HG02571 (cell line): ENCODE measurements around the gene HMX2.

Experiments
- ATAC-seq: cut with Tn5 transposase; IDR thresholded peaks from one replicate; pipeline ENCODE4 v1.9.1; 2021; ENCODE audit warnings: mild to moderate bottlenecking, moderate library complexity; ENCODE audit not compliant: unreplicated experiment

Gene HMX2

DNA sequence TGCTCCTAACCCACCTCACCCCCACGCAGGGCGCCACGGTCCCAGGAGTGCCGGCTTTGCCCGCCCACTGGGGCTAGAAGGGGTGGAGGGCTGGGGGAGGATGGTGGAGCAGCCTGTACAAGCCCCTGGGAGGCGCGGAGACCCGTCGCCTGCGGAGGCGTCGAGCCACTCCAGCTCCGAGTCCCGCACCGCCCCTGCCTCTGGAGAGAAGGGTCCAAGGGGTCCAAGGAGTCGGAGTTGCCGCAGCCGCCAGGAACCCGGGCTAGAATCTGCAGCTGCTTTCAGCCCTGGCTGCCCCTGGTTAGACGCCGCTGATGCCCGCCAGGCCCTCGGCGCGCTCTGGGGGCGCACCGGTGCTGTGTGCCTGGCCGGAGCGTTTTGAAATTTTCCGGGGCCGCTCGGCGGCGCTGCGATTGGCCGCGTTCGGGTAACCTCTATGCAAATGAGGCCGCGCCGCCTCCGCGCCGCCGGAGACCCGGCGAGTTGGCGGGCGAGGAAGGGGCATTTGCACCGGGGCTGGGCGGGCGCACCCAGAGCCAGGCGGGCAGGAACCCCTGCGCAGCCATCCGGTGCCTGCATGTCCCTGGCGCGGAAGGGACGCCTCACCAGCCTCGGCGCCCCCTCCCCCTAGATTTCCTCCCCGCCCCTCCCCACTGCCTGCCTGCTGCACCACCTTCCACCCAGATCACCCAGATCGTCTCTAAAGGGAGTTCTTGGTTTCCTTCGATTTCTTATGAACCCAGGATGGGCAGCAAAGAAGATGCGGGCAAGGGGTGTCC, at the start of gene HMX2:
Gene HMX2 (plus strand): TSS at position 502 of the 779 bp plus-strand sequence. CDS start 243 bp downstream, at position 745.
- no peak for ATAC-seq

DNA sequence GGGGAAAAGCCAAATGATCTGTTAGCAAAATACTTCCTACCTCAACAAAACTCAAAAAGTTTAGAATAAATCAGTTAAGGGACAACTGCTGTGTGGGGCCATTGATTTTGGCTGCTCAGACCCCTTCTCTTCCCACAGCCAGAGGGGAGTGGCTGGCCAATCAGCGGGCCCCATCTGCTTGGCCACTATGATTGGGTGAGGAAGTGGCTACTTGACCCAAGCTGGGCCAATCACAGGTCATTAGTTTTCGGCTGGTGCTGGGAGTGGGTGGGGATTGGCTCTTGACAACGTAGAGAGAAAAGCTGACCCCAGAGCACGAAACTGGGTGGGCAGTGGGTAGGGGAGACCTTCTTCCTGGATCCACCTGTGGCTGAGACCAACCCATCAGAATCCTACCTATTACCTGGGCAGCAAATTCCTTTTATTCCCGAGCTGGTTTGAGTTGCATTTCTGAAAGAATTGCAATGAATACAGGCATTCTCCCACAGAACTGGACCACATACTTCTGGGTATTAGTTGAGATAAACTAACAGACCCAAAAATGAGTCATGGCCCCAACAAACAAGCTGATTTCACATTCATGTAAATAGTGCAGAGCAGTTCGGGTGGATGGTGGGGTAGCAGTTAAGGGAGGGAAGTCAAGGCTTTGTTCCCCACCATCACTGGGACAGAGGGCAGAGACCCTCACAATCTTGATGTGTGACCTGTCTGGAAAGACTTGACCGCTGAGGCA, 47.7 kb upstream of the HMX2 start:
- ATAC-seq = no peak

DNA sequence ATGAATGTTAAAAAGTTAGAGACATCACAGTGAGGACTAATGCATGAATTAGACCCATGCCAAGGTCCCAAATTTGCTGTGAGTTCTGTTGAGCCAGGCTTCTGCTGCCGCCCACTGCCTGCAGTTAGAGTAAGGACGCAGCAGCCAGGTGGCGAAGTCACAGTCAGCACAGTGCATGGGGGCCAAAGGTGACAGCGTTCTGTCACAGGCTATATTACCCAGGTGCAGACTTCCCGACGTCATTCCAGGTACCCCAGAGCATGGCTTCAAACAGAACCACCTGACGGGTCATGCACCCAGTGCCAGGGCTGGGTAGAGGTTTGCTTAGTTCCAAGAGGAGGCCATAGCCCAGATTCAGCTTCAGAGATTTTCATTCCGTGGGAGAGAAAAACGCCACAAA, 46.1 kb upstream of the HMX2 start:
- no peak for ATAC-seq

DNA sequence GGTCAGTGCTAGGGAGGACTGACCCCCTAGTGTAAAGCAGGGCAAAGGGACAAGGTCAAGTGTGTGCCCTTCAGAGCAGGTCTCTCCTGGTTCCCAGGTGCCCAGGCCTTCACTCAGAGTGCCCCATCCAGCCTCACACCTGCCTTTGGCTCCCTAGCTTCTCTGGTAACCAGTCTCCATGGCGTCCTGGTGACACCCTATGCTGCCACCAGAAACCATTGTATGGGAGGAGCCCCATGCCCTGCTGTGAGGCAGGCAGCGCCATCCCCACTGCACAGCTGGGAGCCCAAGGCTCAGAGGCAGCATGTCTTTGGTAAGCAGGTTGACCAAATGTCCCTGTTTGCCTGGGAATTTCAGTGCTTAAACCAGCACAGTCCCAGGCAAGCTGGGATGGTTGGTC, 45.3 kb upstream of the HMX2 start:
- ATAC-seq = no peak

GRCh38 chr10:123103944-123104343, 44.0 kb upstream of the HMX2 start:
- ATAC-seq = no peak

GRCh38 chr10:123109466-123109865, 38.5 kb upstream of the HMX2 start:
- no peak for ATAC-seq

DNA sequence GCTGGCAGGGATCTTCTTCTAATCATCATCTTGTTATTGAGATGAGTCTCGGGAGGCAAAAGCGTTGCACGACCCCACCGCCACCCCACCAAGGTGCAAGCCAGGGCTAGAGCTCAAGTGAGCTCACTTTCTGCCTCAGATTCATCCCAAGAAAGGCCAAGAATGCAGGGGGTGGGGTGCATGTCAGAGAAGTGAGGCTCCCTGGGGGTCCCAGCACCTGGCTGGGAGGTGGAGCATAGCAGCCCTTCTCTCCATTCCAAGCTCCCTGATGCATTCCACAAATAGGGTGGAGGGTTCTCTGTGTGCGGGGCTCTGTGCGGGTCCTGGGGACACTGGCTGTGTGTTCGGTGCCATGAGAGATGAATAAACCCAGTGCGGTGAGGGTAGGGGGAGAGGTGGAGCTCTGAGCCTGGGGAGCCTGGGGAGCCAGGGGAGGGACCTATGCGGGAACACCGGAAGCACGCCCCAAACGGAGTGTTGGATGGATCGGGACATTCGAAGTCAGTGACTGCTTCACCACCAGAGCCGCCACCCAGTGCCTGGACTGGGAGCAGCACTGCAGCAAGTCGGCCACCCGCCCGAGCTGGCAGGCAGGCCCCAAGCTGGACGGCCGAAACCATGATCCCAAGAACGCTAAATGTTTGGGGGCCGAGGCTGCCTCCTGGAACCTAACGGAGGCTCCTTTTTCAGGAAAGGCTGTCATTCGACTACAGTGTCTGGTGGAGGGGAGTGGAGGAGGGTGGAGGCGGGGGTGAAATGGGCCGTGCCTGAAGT, 30.1 kb upstream of the HMX2 start:
- ATAC-seq = no peak

DNA sequence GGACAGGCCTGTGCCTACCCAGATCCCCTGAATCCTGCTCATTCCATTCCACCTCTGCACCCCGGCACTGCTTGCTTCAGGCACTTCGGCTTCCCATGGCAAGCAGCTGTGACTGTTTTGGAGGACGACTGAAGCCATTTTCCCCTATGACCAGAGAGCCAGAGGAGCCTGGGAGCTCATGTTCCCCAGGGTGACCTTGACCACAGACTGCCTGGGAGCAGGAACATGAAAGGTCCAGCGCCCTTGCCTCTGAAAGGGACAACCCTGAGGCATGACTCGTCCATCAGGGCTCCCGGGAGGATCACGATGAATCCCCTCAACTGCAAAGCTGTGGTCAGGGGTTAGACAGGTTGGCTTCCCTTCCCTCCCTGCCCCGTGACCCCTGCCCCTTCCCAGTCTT, 28.9 kb upstream of the HMX2 start:
- no peak for ATAC-seq

- no peak for ATAC-seq
Measured at GRCh38 chr10:123126246-123126645, 21.7 kb upstream of the HMX2 start.

DNA sequence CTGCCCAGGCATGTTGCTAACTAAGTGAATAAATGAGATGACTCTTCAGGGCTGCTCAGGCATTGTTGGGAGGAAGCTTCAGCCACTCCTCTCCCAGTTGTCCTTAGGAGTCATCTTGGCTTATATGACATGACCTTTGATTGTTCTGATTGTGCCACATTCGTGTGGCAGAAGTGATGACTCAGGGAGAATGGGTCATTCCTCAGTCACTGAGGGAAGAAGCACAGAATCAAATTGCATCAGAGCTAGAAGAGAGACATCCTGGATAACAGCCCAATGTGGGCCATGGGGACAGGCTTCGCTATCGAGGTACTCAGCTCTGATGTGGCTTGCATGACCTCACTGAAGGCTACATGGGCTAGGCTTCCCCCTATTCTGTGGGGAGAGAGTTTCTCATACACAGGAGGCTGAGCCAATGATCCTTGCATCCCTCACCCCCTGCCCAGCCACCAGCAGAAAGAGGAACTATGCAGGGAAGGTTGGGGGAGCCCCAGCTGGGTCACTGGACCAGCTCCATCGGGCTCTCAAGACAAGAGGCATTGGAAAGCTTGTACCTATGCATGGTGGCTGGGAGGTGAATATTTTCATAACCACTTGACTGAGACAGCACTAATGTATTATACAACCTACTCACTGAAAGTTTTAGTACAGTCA, 18.2 kb upstream of the HMX2 start:
- ATAC-seq = no peak

DNA sequence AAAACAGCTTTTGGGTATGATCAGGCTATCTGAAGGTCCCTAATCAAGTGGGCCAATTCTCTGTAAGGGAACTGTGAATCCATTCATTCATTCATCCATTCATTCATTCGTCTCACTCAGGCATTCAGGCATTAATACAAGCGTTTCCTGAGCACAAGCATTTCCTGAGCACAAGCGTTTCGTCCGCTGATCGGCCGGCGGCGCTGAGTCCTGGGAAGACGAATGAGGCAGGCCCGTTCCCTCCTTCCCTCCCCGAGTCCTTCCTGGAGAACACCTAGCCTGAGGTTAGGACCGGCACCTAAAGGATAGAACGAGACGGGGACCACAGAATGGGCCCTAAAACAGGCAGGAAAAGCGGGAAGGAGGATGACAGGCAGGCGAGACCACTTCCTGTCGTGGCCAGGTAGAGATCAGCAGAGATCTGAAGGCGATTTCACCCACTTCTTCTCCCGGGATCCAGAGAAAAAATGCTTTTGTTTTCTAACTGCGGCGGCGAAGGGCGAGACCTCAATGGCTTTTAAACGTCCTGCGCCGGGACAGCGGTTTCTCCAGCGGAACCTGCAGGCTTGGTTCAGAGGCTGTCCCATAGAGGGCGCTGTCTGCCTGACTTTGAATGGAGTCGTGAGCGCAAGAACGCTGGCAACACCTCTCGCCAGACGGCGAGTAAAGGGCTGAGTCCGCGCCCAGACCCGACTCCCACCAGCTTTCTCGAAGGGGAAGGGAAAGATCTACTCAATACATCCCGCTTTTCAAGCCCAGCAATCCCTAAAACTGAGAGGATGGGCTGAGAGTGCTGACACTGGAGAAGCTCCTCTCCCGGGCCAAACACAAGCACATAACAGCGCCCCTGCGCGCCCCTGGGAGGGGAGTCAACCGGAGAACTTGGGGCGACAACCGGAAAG, 15.1 kb upstream of the HMX2 start:
- no peak for ATAC-seq

- ATAC-seq = no peak
Measured at GRCh38 chr10:123133541-123134342, 14.2 kb upstream of the HMX2 start.

GRCh38 chr10:123134343-123134914, 13.5 kb upstream of the HMX2 start:
- ATAC-seq = no peak

GRCh38 chr10:123134915-123135414, 13.0 kb upstream of the HMX2 start:
- ATAC-seq = no peak

DNA sequence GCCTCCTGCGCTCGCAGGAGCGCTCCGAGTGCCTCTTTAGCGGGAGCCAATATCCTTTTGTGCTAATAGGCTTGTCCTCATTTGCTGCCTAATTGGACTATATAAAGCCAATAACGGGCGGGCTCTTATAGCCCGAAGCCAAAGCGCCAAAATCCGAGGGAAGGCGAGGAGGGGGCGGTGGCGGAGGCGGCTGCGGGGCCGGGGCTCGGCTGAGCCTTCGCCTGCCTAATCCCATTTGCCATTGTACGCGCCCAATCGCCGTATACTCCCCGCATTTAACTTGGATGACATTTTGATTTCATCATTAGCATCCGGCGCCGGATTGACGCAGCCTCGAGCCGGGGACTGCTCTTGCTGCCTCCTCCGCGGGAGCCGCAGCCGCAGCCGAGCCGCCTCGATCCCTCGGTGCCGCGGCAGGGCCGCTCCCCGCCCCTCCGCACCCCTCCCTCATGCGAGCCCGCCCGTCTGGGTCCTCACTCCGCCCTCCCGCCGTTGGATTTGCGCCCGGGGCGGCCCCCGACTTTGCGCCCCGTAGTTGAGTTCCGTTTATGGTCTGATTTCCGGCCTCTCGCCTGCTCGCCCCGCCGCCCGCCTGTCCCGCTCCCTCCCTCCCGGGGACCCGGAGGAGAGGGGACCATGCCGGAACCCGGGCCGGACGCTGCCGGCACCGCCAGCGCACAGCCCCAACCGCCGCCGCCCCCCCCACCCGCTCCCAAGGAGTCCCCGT, 12.4 kb upstream of the HMX2 start, which contains the start of gene HMX3:
Gene HMX3 (plus strand): TSS at position 556 of the 727 bp plus-strand sequence. CDS start 81 bp downstream, at position 637.
- no peak for ATAC-seq

DNA sequence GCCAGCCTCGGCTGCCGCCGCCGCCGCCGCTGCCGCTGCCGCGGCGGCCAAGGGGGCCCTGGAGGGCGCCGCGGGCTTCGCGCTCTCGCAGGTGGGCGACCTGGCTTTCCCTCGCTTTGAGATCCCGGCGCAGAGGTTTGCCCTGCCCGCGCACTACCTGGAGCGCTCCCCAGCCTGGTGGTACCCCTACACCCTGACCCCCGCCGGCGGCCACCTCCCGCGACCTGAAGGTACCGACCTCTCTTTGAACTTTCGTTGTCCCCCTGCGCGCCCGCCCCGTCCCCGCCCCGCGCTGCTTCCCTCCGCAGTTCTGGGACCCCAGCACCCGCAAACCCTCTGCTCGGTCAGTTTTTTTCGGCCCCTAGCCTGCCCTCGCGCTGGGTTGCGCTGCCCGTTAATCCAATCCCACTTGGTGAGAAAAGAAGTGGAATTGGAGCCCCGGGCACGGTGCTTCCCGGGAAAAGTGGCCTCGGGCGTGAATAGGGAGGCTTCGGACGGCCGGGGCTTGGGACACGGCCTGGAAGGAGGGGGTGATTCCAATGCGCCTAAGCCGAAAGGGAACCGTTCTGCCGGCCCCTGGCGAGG, 11.6 kb upstream of the HMX2 start:
- no peak for ATAC-seq

GRCh38 chr10:123136806-123137642, 10.9 kb upstream of the HMX2 start:
- no peak for ATAC-seq
